ENCODE results near the gene ZFAND3.

DNA sequence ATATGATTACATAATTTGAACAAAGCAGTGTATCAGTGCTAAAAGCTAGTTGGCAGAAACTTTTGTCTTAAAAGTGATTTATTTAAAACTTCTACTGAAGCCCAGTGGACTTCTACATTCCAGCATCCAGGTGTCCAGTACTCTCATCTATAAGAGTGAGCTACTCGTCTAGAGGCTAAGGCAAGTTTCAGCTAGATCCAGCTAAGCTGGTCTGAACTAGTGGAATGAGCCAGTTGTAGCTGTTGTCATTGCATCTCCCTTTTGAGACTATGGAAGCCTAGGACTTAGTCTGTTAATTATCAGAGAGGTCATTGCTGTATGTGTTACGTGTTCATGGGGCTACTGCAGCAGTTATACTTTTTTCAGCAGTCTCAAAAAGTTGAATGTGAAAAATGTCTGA, 165.1 kb downstream of the ZFAND3 start:
- TF ChIP-seq TCF7L2 (IDR thresholded peaks at IDR 0.05; ENCODE audit: borderline replicate concordance, extremely low read depth, insufficient read depth, insufficient read length) = no peak
- TF ChIP-seq, protein P1, sequence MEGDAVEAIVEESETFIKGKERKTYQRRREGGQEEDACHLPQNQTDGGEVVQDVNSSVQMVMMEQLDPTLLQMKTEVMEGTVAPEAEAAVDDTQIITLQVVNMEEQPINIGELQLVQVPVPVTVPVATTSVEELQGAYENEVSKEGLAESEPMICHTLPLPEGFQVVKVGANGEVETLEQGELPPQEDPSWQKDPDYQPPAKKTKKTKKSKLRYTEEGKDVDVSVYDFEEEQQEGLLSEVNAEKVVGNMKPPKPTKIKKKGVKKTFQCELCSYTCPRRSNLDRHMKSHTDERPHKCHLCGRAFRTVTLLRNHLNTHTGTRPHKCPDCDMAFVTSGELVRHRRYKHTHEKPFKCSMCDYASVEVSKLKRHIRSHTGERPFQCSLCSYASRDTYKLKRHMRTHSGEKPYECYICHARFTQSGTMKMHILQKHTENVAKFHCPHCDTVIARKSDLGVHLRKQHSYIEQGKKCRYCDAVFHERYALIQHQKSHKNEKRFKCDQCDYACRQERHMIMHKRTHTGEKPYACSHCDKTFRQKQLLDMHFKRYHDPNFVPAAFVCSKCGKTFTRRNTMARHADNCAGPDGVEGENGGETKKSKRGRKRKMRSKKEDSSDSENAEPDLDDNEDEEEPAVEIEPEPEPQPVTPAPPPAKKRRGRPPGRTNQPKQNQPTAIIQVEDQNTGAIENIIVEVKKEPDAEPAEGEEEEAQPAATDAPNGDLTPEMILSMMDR (IDR thresholded peaks at IDR 0.05 in 2 of 3, conservative IDR thresholded peaks at IDR 0.05 in 1 of 3; ENCODE audit: borderline replicate concordance in 1 of 3, insufficient read depth in 1 of 3, low read depth in 2 of 3, low read length in 2 of 3) = no peak
- no peak for TF ChIP-seq EZH2 (IDR thresholded peaks at IDR 0.05)
- TF ChIP-seq POLR2A (IDR thresholded peaks at IDR 0.05; ENCODE audit: borderline replicate concordance, extremely low read depth, insufficient read depth, insufficient read length) = no peak
- no peak for TF ChIP-seq ZFX (IDR thresholded peaks at IDR 0.05)
- TF ChIP-seq SP1 (IDR thresholded peaks at IDR 0.05; ENCODE audit: low read depth) = no peak
- no peak for TF ChIP-seq YY1 (IDR thresholded peaks at IDR 0.05; ENCODE audit: extremely low read depth, insufficient replicate concordance, low read depth, low read length)
- TF ChIP-seq, protein P2, sequence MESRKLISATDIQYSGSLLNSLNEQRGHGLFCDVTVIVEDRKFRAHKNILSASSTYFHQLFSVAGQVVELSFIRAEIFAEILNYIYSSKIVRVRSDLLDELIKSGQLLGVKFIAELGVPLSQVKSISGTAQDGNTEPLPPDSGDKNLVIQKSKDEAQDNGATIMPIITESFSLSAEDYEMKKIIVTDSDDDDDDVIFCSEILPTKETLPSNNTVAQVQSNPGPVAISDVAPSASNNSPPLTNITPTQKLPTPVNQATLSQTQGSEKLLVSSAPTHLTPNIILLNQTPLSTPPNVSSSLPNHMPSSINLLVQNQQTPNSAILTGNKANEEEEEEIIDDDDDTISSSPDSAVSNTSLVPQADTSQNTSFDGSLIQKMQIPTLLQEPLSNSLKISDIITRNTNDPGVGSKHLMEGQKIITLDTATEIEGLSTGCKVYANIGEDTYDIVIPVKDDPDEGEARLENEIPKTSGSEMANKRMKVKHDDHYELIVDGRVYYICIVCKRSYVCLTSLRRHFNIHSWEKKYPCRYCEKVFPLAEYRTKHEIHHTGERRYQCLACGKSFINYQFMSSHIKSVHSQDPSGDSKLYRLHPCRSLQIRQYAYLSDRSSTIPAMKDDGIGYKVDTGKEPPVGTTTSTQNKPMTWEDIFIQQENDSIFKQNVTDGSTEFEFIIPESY (IDR thresholded peaks at IDR 0.05; ENCODE audit: extremely low read depth, insufficient replicate concordance, low read length) = no peak
- no peak for TF ChIP-seq ZNF274 (IDR thresholded peaks at IDR 0.05; ENCODE audit: low read depth, low read length)
- TF ChIP-seq CEBPB (IDR thresholded peaks at IDR 0.05; ENCODE audit: low read depth) = no peak
- TF ChIP-seq, protein P3, sequence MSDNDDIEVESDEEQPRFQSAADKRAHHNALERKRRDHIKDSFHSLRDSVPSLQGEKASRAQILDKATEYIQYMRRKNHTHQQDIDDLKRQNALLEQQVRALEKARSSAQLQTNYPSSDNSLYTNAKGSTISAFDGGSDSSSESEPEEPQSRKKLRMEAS (IDR thresholded peaks at IDR 0.05) = no peak
- no peak for TF ChIP-seq EZH2phosphoT487 (IDR thresholded peaks at IDR 0.05; ENCODE audit: borderline replicate concordance)
- TF ChIP-seq CBX3 (IDR thresholded peaks at IDR 0.05; ENCODE audit: low read depth) = no peak
